H54 (cell line): ENCODE measurements around the gene SEMA5A.

ENCODE experiments used
- DNase-seq: peaks from one replicate; pipeline ENCODE4 v3.0.0; 2011; ENCODE audit warnings: low spot score, mixed read lengths; ENCODE audit not compliant: insufficient read length
- FAIRE-seq: peaks from 3 replicates; lab custom pipeline; 2011; peaks lifted over from hg19 to GRCh38; lab: Jason Lieb, UNC
- POLR2A ChIP-seq: IDR thresholded peaks from 2 replicates; pipeline ENCODE4 v1.6.1; 2011; ENCODE audit warnings: low read depth, mild to moderate bottlenecking, low read length

SEMA5A gene

GRCh38 chr5:9046756-9047481 lies 499.0 kb downstream of the SEMA5A start:
- no peak for TF ChIP-seq POLR2A
- peak; percentile 80 for DNase-seq
- FAIRE-seq: peak; percentile 96

DNA sequence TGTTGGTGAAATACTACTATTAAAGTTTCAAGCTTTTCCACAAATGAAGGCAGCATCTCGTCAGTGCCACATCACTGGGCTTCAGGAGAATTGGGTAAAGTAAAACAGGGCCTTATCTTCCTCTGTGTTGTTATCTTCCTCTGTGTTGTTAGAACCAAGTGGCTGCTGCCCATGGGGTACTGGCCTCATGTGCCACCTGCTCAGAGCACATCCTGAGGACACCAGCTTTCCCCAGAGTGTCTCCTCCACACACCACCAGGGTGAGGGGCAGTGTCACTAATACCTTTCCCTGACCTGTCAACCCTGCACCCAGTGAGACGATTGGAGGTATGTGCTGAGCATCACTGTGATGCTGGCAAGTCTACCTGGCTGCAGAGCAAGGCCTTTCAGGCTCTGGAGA lies 499.9 kb downstream of the SEMA5A start:
- no peak for FAIRE-seq
- TF ChIP-seq POLR2A: no peak
- DNase-seq: no peak

GRCh38 chr5:9042241-9042640 lies 503.6 kb downstream of the SEMA5A start:
- DNase-seq (no peak), FAIRE-seq (no peak)

DNA sequence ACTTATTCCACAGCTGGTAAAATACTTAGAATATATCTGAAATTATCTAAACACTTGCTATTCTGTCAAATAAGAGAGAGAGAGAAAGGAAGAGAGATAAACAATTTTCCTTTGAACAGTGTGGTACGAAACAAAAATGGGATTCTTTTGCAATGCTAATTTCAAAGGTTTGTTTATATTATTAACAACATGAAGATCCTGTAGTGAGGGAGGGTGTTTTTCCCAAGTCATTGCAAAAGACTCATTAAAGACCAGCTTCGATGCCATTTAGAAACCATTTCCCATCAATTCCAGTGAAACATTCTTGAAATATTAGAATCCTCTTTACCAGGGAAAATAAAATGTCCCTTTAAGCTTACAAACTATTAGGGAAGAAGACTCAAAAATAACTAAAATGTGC lies 505.4 kb downstream of the SEMA5A start:
- no peak for TF ChIP-seq POLR2A
- FAIRE-seq: no peak
- DNase-seq: no peak

More at GRCh38 chr5:9042241-9042640, 503.6 kb downstream of the SEMA5A start:
- TF ChIP-seq POLR2A: no peak

- FAIRE-seq (no peak), DNase-seq (no peak)
- TF ChIP-seq POLR2A: no peak
These were observed 508.8 kb downstream of the SEMA5A start for GRCh38 chr5:9037048-9037447.

DNA sequence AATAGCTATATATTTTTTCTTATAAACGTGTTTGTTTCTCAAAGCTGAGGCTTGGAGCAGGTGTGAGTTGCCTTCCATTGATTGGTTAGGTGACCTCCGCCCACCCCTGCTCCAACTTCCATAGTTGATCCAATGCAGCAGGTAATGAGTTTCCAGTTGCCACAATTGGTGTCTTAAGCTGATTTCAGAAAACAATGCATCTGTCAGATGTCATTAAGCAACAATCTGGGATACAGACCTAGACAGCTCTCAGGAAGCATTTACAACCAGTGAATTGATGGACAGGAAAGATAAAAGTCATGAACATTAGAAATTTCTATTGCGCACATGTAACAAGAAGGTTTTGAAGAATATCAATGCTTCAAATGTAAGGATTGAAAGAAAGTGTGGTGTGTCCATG lies 510.5 kb downstream of the SEMA5A start:
- FAIRE-seq (no peak), DNase-seq (no peak)
- TF ChIP-seq POLR2A: no peak

DNA sequence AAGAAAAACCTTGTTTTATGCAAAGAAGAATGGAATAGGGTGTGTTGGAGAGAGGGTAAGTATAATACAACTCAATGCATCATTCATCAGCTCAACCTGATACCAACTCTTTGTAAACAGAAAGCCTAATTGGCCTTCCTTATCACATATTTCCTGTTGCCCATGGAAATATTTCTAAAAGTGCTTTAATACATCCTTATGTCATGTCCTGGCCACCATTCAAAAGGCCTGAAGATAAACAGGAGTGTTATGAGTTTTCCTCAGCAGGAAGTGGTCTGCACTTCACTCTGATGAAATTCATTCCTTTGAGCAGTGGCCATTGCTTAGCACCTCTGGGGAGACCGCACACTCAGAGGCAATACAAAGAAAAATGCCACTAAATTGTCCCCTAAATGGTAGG lies 511.2 kb downstream of the SEMA5A start:
- FAIRE-seq (peak; percentile 61), DNase-seq (no peak)
- TF ChIP-seq POLR2A: no peak

DNA sequence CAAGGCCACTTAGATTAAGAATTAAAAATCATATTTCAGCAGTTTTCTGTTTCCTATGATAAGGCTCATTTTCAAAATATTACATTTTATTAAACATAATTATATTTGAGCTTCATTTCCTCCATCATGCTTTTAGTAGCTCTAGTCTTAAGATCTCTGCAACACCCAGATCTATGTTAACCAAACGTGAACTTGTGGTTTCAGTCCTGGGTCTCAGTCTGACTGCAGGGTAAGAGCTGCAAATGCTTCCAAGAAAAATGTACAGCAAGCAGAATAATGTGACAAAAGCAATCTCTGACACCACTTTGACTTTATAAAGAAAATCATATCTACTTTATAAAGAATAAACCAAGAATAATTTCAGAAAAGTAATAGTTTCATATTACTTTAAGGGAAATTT lies 512.4 kb downstream of the SEMA5A start:
- no peak for TF ChIP-seq POLR2A
- DNase-seq (no peak), FAIRE-seq (no peak)

GRCh38 chr5:9025942-9026341 lies 519.9 kb downstream of the SEMA5A start:
- FAIRE-seq (no peak), DNase-seq (no peak)
- no peak for TF ChIP-seq POLR2A

- no peak for TF ChIP-seq POLR2A
- no peak for DNase-seq
- FAIRE-seq: no peak
These were observed 524.9 kb downstream of the SEMA5A start for GRCh38 chr5:9020996-9021395.

GRCh38 chr5:9015937-9016270 lies 530.0 kb downstream of the SEMA5A start:
- TF ChIP-seq POLR2A: no peak
- DNase-seq: no peak
- FAIRE-seq: no peak

- FAIRE-seq: no peak
- DNase-seq: no peak
- no peak for TF ChIP-seq POLR2A
These were observed 530.5 kb downstream of the SEMA5A start for GRCh38 chr5:9015260-9015936.

DNA sequence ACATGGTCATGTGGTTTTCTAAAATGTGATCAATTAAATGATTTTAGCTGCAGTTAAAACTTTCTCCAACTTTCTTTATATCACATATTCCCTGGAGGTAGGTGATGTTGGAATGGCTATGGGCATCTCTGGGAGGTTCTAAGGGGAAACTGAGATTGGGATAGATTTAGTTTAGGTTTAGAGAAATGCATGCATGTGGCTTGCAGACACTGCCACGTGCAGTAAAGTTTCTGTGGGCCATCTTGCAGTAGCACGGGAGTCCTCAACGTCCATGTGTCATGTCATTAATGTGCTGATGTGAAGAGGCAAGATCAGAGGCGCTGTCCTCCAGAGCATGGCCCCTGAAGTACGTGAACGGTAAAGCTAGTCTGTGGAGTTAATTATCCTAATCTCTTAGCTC lies 532.7 kb downstream of the SEMA5A start:
- no peak for TF ChIP-seq POLR2A
- DNase-seq (no peak), FAIRE-seq (no peak)

DNA sequence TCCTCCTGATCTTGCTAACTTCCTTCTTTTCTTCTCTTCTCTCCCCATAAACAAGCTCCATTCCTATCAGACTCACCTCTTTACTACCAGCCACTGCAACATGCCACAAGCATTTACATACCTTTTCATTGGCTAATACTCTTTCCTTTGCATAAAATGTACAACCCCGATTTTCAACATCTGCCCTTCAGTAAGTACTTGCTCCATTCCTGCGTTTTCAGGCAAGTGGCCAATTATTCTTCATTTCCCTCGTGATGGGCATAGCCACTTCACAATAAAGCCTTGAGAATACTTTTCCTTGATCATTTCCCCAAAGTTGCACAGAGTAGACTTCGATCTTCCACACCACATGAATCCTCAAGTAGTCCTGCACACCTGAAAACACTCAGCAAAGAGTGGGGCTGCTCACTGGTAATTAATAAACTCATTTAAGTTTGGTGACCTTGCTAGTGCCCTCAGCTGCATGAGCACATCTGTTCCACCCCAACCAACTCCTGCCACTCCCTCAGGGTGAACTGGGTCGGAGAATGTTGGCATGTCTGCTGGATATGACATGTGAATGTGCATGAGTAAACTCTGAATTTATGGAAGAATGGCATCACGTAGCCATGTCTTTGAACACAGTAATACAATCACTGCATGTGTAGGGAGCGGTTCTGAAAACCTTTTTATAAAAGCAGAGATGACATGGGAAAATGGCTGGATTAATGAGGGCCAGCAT lies 535.8 kb downstream of the SEMA5A start:
- no peak for DNase-seq
- no peak for TF ChIP-seq POLR2A
- FAIRE-seq: no peak
